ENCODE data around the gene ZSWIM3.

- TF ChIP-seq CTCF (IDR thresholded peaks at IDR 0.05; ENCODE audit: low read depth, low read length, poor library complexity, severe bottlenecking) (no peak), EZH2phosphoT487 (IDR thresholded peaks at IDR 0.05; ENCODE audit: borderline replicate concordance, low read length) (no peak)
Measured at GRCh38 chr20:45845452-45845851, 12.0 kb upstream of the ZSWIM3 start.

Data from DOHH2 (cell line).